GM19023 (cell line): ENCODE data around the gene KCNG2.

Experiments
- ATAC-seq: cut with Tn5 transposase; IDR thresholded peaks from one replicate; pipeline ENCODE4 v1.9.1; 2021; ENCODE audit warnings: mild to moderate bottlenecking, moderate library complexity; ENCODE audit not compliant: unreplicated experiment

The KCNG2 gene

DNA sequence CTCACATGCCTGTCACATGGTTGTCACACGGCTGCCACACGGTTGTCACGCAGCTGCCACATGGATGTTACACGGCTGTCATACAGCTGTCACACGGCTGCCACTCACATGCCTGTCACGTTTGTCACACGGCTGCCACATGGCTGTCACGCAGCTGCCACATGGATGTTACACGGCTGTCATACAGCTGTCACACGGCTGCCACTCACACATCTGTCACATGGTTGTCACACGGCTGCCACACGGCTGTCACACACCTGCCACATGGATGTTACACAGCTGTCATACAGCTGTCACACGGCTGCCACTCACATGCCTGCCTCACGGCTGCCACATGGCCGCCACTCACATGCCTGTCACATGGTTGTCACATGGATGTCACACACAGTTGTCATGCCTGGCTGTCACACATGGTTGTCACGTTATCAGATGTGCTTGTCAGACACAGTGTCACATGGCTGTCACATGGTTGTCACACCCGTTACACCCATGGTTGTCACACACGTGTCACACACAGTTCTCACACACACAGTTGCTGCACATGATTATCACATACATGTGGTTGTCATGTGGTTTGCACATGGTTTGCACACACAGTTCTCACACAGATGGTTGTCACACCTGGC lies 19.4 kb downstream of the KCNG2 start:
- ATAC-seq: no peak

DNA sequence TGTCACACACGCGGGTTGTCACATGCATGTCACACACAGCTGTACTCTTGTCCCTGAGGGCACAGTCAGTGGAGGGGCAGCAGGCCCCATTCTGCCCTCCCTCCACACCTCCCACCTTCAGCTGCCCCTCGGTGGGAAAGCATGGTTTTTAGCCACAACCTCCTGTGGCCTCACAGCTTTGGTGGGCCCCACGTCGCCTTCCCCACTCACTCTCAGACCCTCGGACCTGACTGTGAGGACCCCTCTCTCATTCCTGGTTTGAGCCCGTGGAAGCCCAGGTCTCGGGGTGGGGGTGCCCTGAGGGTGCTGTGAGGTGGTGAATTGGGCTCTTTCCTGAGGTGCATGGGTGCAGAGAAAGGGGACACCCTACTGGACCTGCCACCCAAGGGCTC lies 19.9 kb downstream of the KCNG2 start:
- no peak for ATAC-seq

DNA sequence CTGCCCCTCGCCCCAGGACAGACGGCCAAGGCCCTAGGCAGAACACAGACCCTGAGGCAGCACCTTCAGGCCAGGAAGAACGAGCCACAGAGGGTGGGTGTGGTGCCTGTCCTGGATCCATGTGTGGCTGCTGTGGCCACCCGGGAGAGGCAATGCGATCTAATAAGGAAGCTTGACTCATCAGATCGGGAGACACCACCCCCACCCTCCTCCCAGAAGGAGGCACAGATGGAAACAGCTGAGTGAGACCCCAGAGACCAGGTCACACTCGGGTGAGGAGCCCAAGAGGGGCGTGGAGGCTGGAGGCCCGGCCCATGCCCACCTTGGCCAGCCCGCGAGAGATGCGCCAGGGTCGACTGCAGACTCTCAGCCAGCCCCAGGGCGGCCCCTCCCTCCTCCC lies 20.3 kb downstream of the KCNG2 start:
- ATAC-seq: no peak

DNA sequence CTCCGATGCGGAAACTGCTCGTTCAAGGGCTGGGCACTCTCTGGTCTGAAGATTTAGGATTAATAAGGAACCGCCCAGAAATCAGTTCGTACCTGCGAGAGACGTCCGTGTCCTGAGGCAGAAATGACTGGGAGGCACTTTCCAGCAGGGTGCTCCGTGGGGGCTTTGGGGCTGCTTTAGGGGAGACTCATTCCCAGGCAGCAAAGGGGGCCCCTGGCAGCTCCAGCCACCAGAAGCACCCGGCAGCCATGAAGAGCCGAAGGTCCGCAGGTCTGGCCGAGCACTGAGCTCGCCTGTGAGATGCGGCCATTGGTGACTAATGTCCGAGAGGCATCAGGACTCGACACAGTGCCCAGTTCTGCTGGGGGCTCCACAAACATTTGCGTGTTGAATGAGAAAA lies 20.9 kb downstream of the KCNG2 start:
- no peak for ATAC-seq

DNA sequence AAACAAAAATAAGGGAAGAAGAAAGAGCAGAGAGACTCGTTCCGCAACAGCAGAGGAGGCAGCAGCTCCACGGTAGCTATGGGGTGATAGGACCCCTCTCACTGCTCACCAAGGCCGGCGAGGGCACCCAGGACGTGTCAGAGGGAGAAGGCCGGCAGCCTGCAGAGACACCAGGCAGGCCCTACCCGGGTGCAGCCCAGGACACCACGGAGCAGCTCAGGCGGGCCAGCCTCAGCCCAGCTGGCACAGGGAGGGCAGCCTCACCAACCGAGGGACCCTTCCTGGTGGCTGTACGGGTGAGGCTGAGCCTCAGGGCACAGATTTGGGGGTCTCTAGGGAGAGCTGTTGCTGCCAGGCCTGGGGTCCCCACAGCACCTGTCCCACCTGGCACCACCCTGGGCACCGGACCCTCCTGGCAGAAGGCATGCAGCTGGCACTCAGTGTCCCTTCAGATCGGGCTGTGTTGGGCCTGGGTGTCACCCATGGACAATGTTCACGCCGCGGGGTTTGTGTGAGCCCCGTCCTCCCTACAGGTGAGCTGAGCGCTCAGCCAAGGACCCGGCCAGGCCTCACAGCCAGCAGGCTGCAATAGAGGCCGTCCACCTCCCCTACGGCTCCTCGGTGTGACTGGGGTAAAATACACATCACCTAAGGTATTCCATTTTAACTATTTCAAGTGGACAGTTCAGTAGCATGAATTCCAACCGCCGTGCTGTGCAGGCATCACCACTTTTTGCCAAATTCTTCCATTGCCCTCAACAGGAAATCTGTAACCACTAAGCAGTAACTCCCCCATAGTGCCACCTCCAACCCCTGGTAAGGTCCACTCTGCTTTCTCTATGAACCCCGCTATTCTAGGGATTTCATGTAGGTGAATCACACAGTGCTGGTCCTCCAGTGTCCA lies 21.6 kb downstream of the KCNG2 start:
- no peak for ATAC-seq

DNA sequence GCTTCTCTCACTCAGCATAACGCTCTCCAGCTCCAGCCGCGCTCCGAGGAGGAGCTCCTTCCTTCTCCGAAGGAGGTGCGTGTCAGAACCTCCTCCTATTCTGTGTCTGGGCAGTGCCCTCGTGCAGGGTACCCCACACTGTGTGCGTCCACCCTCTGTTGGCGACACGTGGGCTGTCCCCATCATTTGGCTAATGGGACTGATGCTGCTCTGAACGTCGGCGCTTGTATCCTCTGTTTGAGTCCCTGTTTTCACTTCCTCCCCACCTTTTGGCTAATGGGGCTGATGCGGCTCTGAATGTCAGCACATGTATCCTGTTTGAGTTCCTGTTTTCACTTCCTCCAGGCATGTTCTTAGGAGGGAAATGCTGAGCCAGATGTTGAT lies 22.2 kb downstream of the KCNG2 start:
- peak; percentile 69 for ATAC-seq

DNA sequence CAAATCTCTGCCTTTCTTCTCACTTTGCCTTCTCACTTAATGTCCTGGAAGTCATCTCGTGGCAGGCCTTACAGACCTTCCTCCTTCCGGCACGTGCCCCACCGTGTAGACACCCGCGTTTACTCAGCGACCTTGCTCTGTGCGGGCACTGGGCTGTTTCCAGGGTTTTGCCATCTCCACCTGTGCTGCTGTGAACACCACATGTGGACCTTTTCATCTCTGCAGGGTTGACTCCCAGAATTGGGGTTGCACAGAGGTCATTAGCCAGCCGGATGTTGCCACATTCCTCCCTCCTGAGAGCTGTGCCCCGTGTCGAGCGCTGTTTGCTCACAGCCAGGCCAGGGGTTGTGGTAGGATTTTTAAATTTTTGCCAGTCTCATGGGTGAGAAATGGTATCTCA lies 25.4 kb downstream of the KCNG2 start:
- no peak for ATAC-seq

DNA sequence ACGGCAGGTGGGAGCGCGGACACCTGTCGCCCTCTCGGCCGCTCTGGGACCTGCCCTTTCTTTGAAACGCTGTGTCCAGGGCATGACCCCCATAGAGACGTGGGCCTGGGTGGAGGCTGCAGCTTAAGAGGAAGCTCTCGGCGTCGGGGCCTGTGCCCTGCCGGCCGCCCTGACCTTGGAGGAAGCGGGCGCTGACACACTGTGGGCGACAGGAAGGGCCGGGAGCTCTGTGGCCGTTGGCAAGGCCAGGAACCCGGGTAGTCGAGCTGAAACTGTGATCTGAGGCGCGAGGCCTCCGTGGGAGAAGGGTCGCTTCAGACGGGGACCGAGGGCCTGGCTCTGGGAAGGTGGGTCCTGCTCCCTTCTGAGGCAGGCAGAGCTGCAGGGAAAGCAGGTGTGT lies 28.2 kb downstream of the KCNG2 start:
- no peak for ATAC-seq

DNA sequence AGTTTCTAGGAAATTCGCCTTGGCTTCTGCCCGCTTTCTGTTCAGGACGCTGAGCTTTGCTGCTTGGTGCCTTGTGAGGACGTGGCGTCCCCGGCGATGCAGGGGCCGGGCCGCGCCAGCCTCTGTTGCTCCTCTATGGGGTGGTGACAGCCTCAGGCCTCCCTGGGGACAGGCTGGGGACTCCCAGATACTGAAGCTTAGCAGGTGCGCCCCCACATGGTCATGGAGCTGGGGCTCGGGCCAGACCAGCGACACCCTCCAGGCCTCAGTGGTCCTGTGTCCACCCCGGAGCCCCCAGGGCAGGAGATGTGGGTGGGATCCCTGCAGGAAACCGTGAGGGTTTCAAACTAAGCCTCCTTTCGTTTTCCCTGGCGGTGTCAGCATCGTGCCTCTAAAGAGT lies 29.2 kb downstream of the KCNG2 start:
- ATAC-seq: no peak

DNA sequence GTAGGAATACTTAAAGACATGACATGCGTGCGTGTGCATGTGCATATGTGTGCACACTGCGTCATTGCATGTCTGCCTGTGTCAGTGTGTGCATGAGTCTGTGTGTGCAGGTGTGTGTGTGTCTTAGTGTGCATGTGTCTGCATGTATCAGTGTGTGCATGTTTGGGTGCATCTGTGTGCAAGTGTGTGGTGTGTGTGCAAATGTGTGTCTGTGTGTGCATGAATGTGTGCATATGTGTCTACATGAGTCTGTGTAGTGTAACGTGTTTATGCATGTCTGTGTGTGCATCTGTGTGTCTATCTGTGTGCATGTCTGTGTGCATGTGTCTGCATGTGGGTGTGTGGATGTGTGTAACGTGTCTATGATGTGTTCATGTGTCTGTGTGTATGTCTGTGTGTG lies 30.5 kb downstream of the KCNG2 start:
- ATAC-seq: no peak

DNA sequence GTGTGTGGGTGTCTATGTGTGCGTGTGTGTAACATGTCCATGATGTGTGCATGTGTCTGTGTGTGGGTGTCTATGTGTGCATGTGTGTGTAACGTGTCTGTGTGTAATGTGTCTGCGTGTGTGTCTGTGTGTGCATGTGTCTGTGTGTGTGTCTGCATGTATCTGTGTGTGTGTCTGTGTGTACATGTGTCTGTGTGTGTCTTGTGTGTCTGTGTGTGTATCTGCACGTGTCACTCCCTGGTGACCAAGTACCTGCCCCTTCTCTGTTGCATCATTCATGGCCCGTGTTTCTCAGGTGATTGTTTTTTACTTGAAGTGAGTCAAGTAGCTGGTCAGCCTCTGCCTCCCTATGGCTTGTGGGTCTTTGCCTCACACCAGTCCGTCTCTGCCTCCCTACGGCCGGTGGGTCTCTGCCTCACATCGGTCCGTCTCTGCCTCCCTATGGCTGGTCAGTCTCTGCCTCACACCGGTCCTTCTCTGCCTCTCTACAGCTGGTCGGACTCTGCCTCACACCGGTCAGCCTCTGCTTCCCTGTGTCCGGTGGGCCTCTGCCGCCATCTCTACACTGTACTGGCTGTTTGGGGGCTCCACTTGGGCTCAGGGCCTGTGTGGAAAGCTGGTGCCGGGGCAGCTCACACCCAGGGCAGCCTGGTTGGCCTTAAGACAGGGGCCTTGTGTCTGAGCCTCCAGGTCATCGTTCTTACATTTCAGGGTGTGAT lies 31.6 kb downstream of the KCNG2 start:
- no peak for ATAC-seq

DNA sequence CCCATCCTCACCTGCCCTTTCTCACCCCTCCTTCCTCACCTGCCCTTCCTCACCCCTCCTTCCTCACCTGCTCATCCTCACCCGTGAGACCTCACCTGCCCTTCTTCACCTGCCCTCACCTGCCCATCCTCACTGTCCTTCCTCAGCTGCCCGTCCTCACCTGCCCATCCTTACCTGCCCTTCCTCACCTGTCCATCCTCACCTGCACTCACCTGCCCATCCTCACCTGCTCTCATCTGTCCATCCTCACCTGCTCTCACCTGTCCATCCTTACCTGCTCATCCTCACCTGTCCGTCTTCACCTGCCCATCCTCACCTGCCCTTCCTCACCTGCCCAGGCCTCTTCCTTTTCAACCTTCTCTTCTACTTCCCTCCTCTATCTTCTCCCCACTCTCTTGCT lies 34.4 kb downstream of the KCNG2 start:
- no peak for ATAC-seq

DNA sequence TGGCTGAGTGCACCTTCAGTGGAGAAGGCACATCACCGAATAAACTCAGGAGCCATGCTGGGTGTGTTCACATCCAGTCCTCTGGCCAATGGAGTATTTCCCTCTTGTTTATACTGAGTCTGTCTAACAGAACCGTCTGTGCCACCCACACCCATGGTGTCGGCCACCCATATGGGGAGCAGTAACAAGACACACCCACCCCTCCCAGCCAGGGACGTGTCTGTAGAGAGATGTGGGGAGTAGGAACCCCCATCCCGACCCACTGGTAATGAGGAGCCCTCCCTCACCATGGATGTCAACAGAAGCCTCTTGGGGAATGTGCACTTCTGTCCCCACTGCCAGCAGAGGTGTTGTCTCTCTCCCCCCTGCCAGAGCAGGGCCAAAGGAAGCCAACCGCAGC lies 37.1 kb downstream of the KCNG2 start:
- no peak for ATAC-seq

DNA sequence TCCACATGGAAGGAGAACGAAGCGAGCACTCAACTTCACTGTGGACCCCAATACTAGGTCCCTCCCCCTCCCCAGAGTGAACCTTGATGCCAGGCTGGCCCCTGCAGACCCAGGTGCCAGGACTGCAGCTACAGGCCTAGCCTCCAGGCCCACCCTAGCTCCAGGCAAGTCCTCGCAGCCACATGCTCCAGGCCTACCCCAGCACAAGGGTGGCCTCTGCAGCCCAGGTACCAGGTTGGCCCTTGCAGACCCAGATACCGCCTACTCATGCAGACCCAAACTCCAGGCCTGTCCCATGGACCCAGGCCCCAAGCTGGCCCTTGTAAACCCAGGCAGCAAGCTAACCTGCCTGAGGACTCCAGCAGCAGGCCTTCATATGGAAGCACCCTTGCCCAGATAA lies 44.2 kb downstream of the KCNG2 start:
- no peak for ATAC-seq

DNA sequence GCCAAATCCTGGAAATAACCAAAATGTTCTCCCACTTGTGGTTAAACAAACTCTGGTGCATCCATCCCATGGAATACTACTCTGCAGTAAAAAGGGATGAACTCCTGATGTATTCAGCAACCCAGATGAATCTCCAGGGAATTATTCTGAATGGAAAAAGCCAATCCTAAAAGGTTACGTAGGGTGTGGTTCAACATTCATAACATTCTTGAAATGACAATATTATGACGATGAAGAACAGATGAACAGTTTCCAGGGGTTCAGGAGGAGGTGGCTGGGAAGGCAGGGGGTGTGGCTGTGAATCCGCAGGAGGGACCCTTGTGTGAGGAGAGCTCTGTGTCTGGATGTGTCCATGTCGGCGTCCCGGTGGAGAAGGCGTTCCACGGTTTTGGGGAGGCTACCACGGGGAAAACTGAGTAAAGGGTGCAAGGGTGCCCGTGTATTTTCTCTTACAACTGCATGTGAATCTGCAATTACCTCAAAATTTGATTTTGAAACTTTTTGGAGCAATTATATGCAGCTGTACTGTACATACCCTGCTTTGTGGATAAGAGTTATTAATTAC lies 47.3 kb downstream of the KCNG2 start:
- ATAC-seq: no peak

DNA sequence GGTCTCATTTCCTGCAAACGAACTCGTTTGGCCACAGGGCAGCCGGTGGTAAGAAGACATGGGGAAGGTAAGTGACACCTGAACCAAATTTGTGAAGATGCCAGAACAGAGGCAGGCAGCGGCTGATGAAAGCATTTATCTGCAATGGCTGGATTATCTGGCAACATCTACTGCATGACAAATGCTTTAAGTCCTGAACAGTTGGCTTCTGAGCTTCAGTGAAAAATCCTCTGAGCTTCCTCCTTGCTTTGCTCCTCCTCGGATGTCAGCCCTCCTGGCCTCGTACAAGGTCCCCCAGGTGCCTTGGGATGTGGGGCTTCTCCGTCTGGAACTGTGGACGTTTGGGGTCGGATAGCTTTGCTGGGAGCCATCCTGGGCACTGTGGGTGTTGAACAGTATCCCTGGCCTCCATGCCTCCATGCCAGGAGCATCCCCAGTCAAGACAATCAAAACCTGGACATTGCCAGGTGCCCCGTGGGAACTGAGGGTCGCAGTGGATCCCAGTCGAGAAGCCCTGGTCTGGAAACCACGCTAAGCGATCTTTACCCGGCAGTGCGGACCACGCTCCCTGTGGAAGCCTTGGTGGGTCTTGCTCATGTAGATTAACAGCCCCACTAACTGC lies 49.3 kb downstream of the KCNG2 start:
- no peak for ATAC-seq

DNA sequence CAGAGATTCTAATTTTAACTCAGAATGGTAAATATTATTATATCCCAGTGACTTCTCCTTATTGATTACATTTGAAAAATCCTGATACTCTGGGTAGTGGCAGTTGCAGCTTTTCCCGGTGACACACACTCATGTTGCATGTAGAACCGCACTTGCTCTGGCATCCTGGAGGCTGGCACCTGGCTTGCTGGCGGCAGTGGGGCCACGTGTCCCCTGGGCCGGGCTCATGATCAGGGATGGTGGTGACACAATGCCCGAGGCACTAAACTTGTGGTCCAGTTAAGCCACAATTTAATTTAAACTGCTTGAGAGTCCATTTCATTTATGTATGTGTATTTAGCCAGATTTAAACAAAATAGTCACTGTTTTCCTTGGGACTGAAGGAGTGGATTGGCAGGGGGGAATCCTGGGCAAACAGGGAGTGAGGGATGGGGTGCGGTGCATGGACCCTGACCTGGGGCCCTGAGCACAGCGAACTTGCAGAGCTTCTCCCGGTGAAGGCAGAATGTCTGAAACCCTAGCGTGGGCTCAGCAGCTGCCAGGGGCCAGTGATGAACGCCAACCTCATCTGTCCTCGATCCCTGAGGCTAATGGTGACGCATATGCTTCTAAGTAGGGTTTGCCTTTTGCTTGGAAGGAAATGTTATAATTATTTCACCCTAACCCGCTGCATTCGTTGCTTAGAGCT lies 50.0 kb downstream of the KCNG2 start:
- no peak for ATAC-seq

DNA sequence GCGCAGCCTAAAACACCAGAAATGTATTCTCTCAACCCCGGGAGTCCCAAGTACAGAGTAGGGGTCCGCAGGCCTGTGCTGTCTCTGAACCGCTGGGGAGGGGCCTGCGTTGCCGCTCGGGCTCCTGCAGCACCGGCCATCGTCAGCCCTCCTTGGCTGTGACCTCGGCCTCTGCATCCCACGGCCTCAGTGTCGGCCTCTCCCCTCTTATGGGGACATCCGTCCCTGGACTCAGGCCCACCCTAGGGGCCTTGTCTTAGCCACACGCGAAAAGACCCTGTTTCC lies 50.5 kb downstream of the KCNG2 start:
- ATAC-seq: no peak

DNA sequence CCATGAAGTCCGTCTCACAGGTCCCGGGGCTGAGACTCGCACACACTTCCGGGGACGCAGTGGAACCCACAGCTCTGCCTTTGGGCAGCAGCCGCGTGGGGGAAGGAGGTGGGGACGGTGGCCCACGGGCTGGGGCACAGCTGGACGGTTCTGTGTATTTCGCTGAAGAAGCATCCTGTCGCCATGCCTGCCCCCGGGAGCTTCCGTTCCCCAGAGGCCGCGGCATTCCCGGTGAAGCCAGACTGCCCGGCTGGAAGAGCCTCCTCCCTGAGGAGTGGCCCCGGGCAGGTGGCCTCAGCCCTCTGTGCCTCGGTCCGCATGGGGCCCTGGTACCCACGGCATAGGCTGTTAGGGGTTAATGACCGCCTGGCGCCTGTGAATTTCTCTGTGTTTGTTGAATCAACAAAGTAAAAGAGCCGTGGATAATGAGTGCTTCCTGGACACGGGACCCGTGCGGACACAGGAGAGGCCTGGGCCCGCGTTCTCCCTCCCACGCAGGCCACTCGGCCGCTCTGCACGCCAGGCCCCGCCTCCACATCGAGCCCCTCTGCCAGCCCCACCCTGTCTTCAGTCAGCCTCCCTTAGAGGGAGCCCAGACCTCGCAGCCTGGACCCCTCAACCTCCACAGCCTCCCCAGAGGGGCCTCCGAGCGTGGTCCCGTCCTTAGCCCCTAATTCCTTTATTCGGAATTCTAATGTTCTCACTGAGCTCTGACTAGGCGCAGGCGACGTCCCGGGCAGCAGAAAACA lies 51.0 kb downstream of the KCNG2 start:
- ATAC-seq: no peak
